A549 (cell line): ENCODE measurements around the gene CDC42BPB. TPM values are rescaled to one million over a fixed set of nuclear protein-coding genes. Genes with fewer than 3 reads are reported as not detected.
"Not testable (repeated sequence)": the region's sequence is repeated elsewhere in the genome, so short reads cannot be mapped to it uniquely, and the experiment has no call there.

ENCODE experiments used
- ATAC-seq, 2 experiments: fragments of 200-7000 bp in 1 of 2; fragments of >200 bp in 1 of 2; cut with Nextera tagmentation in 1 of 2; cut with Tn5 transposase in 1 of 2; 3 replicates each; pipeline versions ENCODE4 v1.8.0 to v1.9.1; 2018 to 2020; ENCODE audit warnings: mild to moderate bottlenecking in 1 of 2, moderate library complexity in 1 of 2
- CTCF ChIA-PET: fragments of 300-600 bp; sonication (Branson Sonifier 250); formaldehyde crosslinking; extraction: SDS; loops from one replicate; lab custom pipeline; 2021; ENCODE audit warnings: antibody characterized with exemption, inconsistent platforms; lab: Yijun Ruan, JAX
- POLR2A ChIA-PET: fragments of 350-600 bp; formaldehyde crosslinking; extraction: SDS; loops from one replicate; lab custom pipeline; 2021; ENCODE audit warnings: antibody characterized with exemption, inconsistent platforms; lab: Yijun Ruan, JAX
- DNase-seq, 2 experiments: peaks; one replicate each; pipeline versions ENCODE4 v3.0.0 to v3.0.0-alpha.2; 2011 to 2016; ENCODE audit warnings: low read depth in 1 of 2, low spot score in 1 of 2
- FAIRE-seq: peaks from 2 replicates; lab custom pipeline; 2011; peaks lifted over from hg19 to GRCh38; lab: Jason Lieb, UNC
- H3K27ac ChIP-seq, 2 experiments: fragments of >200 bp; sonication (Bioruptor Twin); formaldehyde crosslinking; 3 replicates each; pipeline ENCODE4 v1.5.1; 2016 to 2017
- H3K4me1 ChIP-seq: fragments of >200 bp; sonication (Bioruptor Twin); formaldehyde crosslinking; 3 replicates; pipeline ENCODE4 v1.6.1; 2016
- H3K4me2 ChIP-seq: fragments of >200 bp; sonication (Bioruptor Twin); formaldehyde crosslinking; 3 replicates; pipeline ENCODE4 v1.6.1; 2016
- H3K4me3 ChIP-seq: fragments of >200 bp; sonication (Bioruptor Twin); formaldehyde crosslinking; 3 replicates; pipeline ENCODE4 v1.5.1; 2016
- H3K9me3 ChIP-seq: fragments of >200 bp; sonication (Bioruptor Twin); formaldehyde crosslinking; 3 replicates; pipeline ENCODE4 v1.6.1; 2016
- CBX2 ChIP-seq: fragments of 200-600 bp; sonication (generic); IDR thresholded peaks from 2 replicates; pipeline ENCODE4 v1.6.1; 2016; ENCODE audit warnings: low read depth, mild to moderate bottlenecking, borderline replicate concordance
- CBX8 ChIP-seq: fragments of 200-600 bp; sonication (generic); IDR thresholded peaks from 2 replicates; pipeline ENCODE4 v1.6.1; 2016
- E2F6 ChIP-seq: IDR thresholded peaks from 2 replicates; pipeline ENCODE4 v1.6.1; 2012; ENCODE audit warnings: low read depth, borderline replicate concordance
- EHMT2 ChIP-seq: fragments of 200-600 bp; sonication (generic); IDR thresholded peaks from 2 replicates; pipeline ENCODE4 v1.6.1; 2016; ENCODE audit warnings: antibody characterized with exemption, low read depth, mild to moderate bottlenecking, moderate library complexity
- ELK1 ChIP-seq: fragments of 150-350 bp; IDR thresholded peaks from 2 replicates; pipeline ENCODE4 v1.6.1; 2014; ENCODE audit warnings: low read depth, mild to moderate bottlenecking, low read length
- FOSL2 ChIP-seq, 2 experiments: fragments of 450-650 bp in 1 of 2; fragments of >200 bp in 1 of 2; sonication (Bioruptor Twin) in 1 of 2; formaldehyde crosslinking; IDR thresholded peaks; 2 replicates each; pipeline versions ENCODE4 v1.5.0 to v1.6.1; 2016 to 2020; ENCODE audit warnings: mild to moderate bottlenecking in 1 of 2, moderate library complexity in 1 of 2
- FOXS1 ChIP-seq: fragments of 250-450 bp; sonication (Bioruptor Pico); IDR thresholded peaks from 2 replicates; pipeline ENCODE4 v1.5.0; 2020; ENCODE audit warnings: mild to moderate bottlenecking, moderate library complexity
- GATA3 ChIP-seq: IDR thresholded peaks from 2 replicates; pipeline ENCODE4 v1.6.1; 2012; ENCODE audit warnings: borderline replicate concordance
- HEYL ChIP-seq: fragments of 250-450 bp; sonication (Bioruptor Pico); IDR thresholded peaks from 2 replicates; pipeline ENCODE4 v1.8.0; 2021; ENCODE audit warnings: mild to moderate bottlenecking, moderate library complexity
- HOXB13 ChIP-seq: fragments of 250-450 bp; sonication (Bioruptor Pico); IDR thresholded peaks from 2 replicates; pipeline ENCODE4 v1.5.0; 2020; ENCODE audit warnings: low read depth, mild to moderate bottlenecking, moderate library complexity
- JUN ChIP-seq, 2 experiments: fragments of >200 bp; sonication (Bioruptor Twin); formaldehyde crosslinking; IDR thresholded peaks; 2 replicates in 1 of 2; 3 replicates in 1 of 2; pipeline ENCODE4 v1.6.1; 2016 to 2017
- KDM1A ChIP-seq: fragments of 200-600 bp; sonication (generic); IDR thresholded peaks from 2 replicates; pipeline ENCODE4 v1.6.1; 2016; ENCODE audit warnings: low read depth, mild to moderate bottlenecking
- MAX ChIP-seq: IDR thresholded peaks from 2 replicates; pipeline ENCODE4 v1.6.1; 2012
- POLR2AphosphoS2 ChIP-seq: conservative IDR thresholded peaks from 2 replicates; pipeline ENCODE4 v1.6.1; 2012; ENCODE audit warnings: low read length, improper control_type of control experiment, inconsistent platforms
- REST ChIP-seq: fragments of 200-600 bp; sonication (generic); IDR thresholded peaks from 2 replicates; pipeline ENCODE4 v1.6.1; 2016; ENCODE audit warnings: antibody characterized with exemption, mild to moderate bottlenecking, moderate library complexity
- RNF2 ChIP-seq: fragments of 200-600 bp; sonication (generic); IDR thresholded peaks from 2 replicates; pipeline ENCODE4 v1.6.1; 2016; ENCODE audit warnings: low read depth, mild to moderate bottlenecking, antibody characterized with exemption, moderate library complexity, borderline replicate concordance
- USF2 ChIP-seq: fragments of 450-650 bp; IDR thresholded peaks from 2 replicates; pipeline ENCODE4 v1.6.1; 2014; ENCODE audit warnings: antibody characterized with exemption
- ZC3H11A ChIP-seq: fragments of 450-650 bp; IDR thresholded peaks from 2 replicates; pipeline ENCODE4 v1.6.1; 2014; ENCODE audit warnings: antibody characterized with exemption, mild to moderate bottlenecking
- ZNF302 ChIP-seq: fragments of 250-450 bp; sonication (Bioruptor Pico); IDR thresholded peaks from 2 replicates; pipeline ENCODE4 v1.9.0; 2021; ENCODE audit warnings: inconsistent platforms, mild to moderate bottlenecking, moderate library complexity
- WGBS: methylation state at CpG from one replicate; pipeline ENCODE4 v1.1.6; 2017; ENCODE audit errors: missing lambda C conversion rate; 5-methylcytosine and 5-hydroxymethylcytosine counted together
- polyA plus RNA-seq, 4 experiments: library from polyadenylated mRNA; depleted of rRNA in 3 of 4; stranded (reverse); fragments of >200 nt; fragmentation: RNase III in 1 of 4; extraction: RNeasy Plus Mini Kit Qiagen cat#74134 plus additional on column Dnase treatment in 1 of 4; gene quantifications; 2 replicates in 3 of 4; 3 replicates in 1 of 4; pipeline ENCODE4 v1.2.3, GENCODE V29; 2011 to 2017

Gene CDC42BPB
- polyA plus RNA-seq, 2 of the 4 experiments (the other 2 are of a cell fraction), result 56.4 to 57.1 TPM

- FAIRE-seq; H3K4me3 ChIP-seq; POLR2A ChIA-PET; DNase-seq; H3K4me2 ChIP-seq; H3K9me3 ChIP-seq; H3K27ac ChIP-seq; ATAC-seq; TF ChIP-seq FOSL2 (IDR thresholded peaks at IDR 0.05): not testable (repeated sequence)
- H3K4me1 ChIP-seq, result peaks cover 15% of the 10 kb centered on the region
- 0 out of 2 replicates have a peak, but pooled peaks have one; percentile 25 for TF ChIP-seq FOSL2 (CRISPR knock-in tag; IDR thresholded peaks at IDR 0.05)
- WGBS, result 96% methylated on average over 8 of the region's 8 CpGs
- CTCF ChIA-PET, result interaction anchor here (1.3 to 1.5 kb wide), 2 partner anchors 12 to 17 kb away, joined by 3 to 4 read pairs; no protein-coding TSS in a partner anchor
Observed at GRCh38 chr14:103047453-103047852, 9.9 kb downstream of the CDC42BPB start.

GRCh38 chr14:103045371-103045869, 11.9 kb downstream of the CDC42BPB start:
- H3K9me3 ChIP-seq, result peaks cover 4% of the 10 kb centered on the region; the same call in 2 of the 3 replicates
- 88% methylated on average over 15 of the region's 15 CpGs for WGBS
- ChIA-PET CTCF (interaction anchor here (1.5 to 2.1 kb wide), 2 partner anchors 27 to 29 kb away, joined by 3 to 5 read pairs; no protein-coding TSS in a partner anchor), POLR2A (no interaction called here)
- FAIRE-seq, result no peak
- no peak overlapping the region for H3K4me3 ChIP-seq
- no peak for DNase-seq
- H3K27ac ChIP-seq, result no peak overlapping the region
- H3K4me1 ChIP-seq, result no peaks in the 10 kb centered on the region; the same call in 2 of the 3 replicates
- no peak overlapping the region for H3K4me2 ChIP-seq
- TF ChIP-seq REST, result peak; percentile 14; the same call in 1 of the 2 replicates
- TF ChIP-seq HOXB13, result no peak
- no peak for ATAC-seq

GRCh38 chr14:103043257-103044015, 13.9 kb downstream of the CDC42BPB start:
- 96% methylated on average over 8 of the region's 8 CpGs for WGBS
- no peak for ATAC-seq
- H3K9me3 ChIP-seq, result peaks cover 4% of the 10 kb centered on the region; the same call in 2 of the 3 replicates
- H3K27ac ChIP-seq, result no peak overlapping the region
- POLR2A ChIA-PET, result no interaction called here
- CTCF ChIA-PET, result interaction anchor here (0.7 to 1.8 kb wide), 4 partner anchors 11 to 62 kb away, joined by 3 to 9 read pairs (median 5); no protein-coding TSS in a partner anchor
- no peaks in the 10 kb centered on the region for H3K4me1 ChIP-seq
- no peak overlapping the region for H3K4me3 ChIP-seq
- TF ChIP-seq MAX (no peak), HOXB13 (no peak), CBX2 (no peak), ZNF302 (CRISPR knock-in tag) (no peak), RNF2 (no peak), USF2 (no peak), GATA3 (no peak), POLR2AphosphoS2 (no peak)
- TF ChIP-seq, all 56 proteins: peak for 0
- no peak overlapping the region for H3K4me2 ChIP-seq
- DNase-seq (no peak), FAIRE-seq (no peak)

GRCh38 chr14:103041464-103041863, 15.9 kb downstream of the CDC42BPB start:
- ChIA-PET POLR2A (no interaction called here), CTCF (interaction anchor here (0.7 kb wide), 1 partner anchor 431 kb away, joined by 3 read pairs; no protein-coding TSS in a partner anchor)
- WGBS, result 98% methylated on average over 18 of the region's 20 CpGs
- Histone ChIP-seq H3K4me3 (no peak overlapping the region), H3K27ac (no peak overlapping the region), H3K4me2 (no peak overlapping the region), H3K4me1 (no peaks in the 10 kb centered on the region), H3K9me3 (peaks cover 4% of the 10 kb centered on the region; the same call in 2 of the 3 replicates)
- no peak for FAIRE-seq
- ATAC-seq, result no peak
- DNase-seq, result no peak
- TF ChIP-seq HEYL (CRISPR knock-in tag) (no peak), MAX (no peak), FOSL2 (IDR thresholded peaks at IDR 0.05) (no peak), FOSL2 (CRISPR knock-in tag; IDR thresholded peaks at IDR 0.05) (no peak), KDM1A (no peak), ZC3H11A (no peak), FOXS1 (no peak), CBX8 (no peak), ELK1 (no peak), JUN (IDR thresholded peaks at IDR 0.05) (no peak), E2F6 (no peak), EHMT2 (no peak)
